ENCODE results near the gene EPS15.

Gene EPS15

DNA sequence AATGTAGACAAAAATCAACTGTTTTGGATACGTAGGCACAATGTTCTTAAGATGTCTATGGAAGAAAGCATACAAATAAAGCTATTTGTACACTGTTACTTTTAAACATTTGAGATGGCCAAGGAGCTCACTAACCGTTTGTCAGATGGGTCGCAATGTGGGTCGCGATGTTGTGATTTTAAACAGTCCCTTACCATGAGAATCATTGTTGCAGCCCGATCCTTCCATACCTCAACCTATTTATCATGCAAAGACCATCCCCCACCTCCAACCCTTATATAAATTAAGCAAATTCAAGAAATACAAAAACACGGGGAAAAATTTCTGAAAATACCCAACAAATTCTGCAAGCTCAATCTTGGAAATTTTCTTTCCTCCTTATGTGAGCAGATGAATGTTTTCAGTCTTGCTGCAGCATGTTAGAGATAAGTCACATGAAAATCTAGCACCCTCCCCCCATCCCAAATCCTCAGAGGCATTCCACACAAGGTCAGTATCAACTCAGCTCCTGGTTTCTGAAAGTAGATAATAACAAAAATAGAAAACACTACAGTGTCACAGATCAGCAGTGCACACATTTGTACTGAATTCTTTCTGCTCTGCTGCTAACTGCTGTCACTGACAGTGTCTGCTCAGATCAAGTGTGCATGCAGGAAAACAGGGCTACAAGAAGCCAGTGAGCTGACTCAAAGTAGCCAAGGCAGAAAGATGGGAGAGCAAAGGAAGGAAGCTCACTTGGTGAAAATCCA, 95.8 kb downstream of the EPS15 start:
- no peak for DNase-seq (ENCODE audit: insufficient read length, low spot score)
- TF ChIP-seq, protein P1, sequence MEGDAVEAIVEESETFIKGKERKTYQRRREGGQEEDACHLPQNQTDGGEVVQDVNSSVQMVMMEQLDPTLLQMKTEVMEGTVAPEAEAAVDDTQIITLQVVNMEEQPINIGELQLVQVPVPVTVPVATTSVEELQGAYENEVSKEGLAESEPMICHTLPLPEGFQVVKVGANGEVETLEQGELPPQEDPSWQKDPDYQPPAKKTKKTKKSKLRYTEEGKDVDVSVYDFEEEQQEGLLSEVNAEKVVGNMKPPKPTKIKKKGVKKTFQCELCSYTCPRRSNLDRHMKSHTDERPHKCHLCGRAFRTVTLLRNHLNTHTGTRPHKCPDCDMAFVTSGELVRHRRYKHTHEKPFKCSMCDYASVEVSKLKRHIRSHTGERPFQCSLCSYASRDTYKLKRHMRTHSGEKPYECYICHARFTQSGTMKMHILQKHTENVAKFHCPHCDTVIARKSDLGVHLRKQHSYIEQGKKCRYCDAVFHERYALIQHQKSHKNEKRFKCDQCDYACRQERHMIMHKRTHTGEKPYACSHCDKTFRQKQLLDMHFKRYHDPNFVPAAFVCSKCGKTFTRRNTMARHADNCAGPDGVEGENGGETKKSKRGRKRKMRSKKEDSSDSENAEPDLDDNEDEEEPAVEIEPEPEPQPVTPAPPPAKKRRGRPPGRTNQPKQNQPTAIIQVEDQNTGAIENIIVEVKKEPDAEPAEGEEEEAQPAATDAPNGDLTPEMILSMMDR (IDR thresholded peaks at IDR 0.05; ENCODE audit: insufficient read depth, missing control alignments) = no peak
- peak; percentile 16 for FAIRE-seq

DNA sequence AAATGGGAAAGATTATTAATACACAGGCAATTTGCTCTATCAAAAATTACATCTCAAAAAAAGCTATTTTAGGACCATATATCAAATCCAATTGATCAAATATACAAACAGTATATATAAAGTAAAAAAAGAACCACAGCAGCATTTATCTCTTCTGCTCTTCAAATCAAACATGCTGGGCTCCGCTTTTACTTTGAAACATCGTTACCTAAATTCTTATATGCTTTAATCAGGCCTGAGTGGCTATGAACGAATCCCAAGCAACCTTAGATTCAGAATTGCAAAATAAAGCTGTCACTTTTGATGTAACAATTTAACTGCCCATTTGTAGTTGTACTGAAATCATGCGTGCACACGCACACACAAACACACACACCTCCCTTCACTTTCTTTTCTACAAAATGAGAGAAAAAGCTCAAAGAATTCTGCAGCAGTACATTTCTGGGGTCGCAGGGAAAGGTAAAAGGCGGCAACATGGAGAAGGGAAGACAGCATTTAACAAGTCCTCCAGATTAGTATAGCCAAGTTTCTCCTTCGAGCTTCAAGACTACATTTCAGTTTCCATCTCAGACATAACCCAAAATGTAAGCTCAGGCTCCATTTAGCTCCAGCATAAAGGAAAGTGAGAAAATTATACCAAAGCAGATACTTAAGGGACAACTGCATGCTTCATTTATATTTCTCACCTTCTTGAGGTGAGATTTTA, 96.5 kb downstream of the EPS15 start:
- TF ChIP-seq, protein P1 (IDR thresholded peaks at IDR 0.05; ENCODE audit: insufficient read depth, missing control alignments) = no peak
- DNase-seq (ENCODE audit: insufficient read length, low spot score) (no peak), FAIRE-seq (peak; percentile 35)

DNA sequence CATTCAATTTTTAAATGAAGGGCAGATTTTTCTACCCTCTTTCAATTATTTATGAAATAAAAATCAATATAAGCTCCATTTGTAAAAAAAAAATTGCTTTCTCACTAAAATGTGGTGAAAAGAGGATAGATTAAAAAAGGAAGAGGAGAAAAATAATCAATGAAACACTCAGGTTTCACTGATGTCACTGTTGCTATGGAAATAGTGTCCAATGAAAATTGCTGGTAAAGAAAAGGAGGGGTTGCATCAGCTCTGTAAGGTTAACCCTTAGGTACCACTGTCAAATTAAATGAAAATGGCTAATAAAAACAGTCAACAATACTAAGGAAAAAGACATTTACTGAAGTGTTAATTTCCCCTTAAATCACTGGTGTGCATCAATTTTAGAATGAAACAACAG, 97.1 kb downstream of the EPS15 start:
- TF ChIP-seq, protein P1 (IDR thresholded peaks at IDR 0.05; ENCODE audit: insufficient read depth, missing control alignments) = no peak
- FAIRE-seq (peak; percentile 96), DNase-seq (ENCODE audit: insufficient read length, low spot score) (no peak)

DNA sequence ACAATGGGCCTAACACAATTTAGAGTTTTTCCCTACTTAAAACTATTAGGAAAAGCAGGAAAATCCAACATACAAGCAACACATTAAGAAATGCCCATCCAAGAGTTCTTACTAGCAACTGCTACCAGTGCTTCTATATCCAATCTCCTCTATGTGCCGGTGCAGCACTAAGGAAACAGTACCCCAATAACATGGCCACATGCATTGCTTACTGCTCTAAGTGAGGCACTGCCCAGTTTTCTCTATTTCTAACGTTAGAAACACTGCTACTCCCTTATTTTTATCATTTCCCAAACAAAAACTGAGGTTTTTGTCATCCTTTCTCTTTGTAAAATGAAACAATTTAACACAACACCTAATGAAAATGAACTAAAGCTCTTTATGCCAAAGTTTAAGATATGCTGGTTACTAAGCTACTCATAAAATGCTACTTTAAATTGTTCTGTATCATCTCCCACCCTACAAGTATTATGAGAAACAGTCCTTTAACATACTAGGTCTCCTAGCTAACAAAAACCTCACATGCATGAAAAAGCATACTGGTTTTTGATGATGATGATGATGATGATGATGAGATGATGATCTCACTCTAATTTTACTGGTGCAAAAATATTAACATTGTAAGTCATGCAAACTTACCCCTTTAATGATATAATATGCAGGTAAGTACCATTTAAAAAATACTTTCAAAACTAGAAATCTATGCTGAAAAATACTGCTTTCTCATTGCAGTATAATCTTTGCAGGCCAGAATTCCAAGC, 98.0 kb downstream of the EPS15 start:
- TF ChIP-seq, protein P1 (IDR thresholded peaks at IDR 0.05; ENCODE audit: insufficient read depth, missing control alignments) = no peak
- DNase-seq (ENCODE audit: insufficient read length, low spot score) (no peak), FAIRE-seq (peak; percentile 21)

DNA sequence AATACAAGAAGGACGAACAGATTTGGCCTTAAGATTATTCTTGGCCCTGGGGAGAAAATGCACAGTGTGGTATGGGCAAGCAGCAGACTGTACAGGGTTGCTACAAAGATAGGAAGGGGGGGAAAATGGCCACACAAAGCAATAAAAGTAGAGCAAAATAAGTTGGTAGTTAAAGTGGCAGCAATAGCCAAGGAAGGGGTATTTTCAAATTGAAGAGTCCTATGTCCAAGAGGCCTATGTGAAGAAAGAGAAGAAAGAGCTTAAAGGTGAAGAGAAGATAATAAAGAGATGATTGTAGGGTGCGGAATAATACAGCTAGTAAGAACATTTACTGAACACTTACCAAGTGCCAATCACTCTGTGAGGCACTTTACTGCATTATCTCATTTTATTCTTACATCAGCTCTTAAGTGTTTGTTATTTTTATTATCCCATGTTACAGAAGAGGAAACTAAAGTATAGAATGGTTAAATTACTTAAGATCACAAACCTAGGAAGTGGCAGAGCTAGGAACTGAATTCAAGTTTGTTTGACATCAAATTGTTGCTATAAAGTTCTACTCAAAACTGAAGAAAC, 100.6 kb downstream of the EPS15 start:
- no peak for DNase-seq (ENCODE audit: insufficient read length, low spot score)
- FAIRE-seq = no peak
- TF ChIP-seq, protein P1 (IDR thresholded peaks at IDR 0.05; ENCODE audit: insufficient read depth, missing control alignments) = no peak

DNA sequence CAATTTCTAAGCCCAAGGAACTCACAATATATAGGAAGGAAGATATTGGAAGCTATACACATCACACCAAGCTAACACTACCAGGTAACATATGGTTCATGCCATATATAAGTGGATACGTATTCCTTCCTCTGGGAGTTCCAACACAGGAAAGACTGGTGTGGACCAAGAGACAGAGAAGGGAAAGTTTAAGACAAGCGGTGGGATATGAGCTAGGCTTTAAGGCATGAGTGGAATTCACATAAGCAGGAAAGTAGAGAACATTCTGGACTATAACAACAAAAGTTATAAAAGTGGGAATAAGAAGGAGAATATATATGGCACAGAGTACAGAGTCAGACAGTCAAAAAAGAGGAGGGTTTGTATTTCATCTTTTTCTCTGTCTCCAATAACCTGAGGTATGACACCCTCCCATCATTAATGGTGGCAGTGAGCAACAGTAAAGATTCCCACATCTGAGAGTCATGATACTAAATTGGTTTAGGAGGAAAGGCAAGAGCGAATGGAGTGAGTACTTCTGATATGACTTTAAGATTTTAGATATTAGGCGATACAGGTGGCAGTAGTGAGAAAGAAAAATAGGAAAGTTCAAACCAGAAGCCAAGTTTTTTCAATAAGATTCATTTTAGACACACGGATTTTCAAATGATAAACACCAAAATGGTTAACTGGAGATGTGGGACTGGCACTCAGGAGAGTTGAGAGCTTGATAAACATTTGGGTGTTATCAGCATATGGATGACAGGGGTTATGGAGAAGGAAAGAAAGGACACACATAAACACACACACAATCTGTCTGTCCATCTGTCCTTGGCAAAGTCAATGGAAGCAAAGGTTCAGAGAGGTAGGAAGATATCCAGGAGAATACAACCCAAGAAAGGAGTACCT, 101.3 kb downstream of the EPS15 start:
- no peak for DNase-seq (ENCODE audit: insufficient read length, low spot score)
- FAIRE-seq = no peak
- TF ChIP-seq, protein P1 (IDR thresholded peaks at IDR 0.05; ENCODE audit: insufficient read depth, missing control alignments) = no peak
